HUES6 (cell line): ENCODE data around the gene CDKAL1.
"Not testable (repeated sequence)": the region's sequence is repeated elsewhere in the genome, so short reads cannot be mapped to it uniquely, and the experiment has no call there.

Experiments used
- H3K27ac ChIP-seq: 2 replicates; pipeline ENCODE4 v1.7.0; 2013; ENCODE audit warnings: low read depth, mild to moderate bottlenecking, low read length, inconsistent platforms
- H3K27me3 ChIP-seq: 2 replicates; pipeline ENCODE4 v1.6.1; 2013; ENCODE audit warnings: low read length; ENCODE audit not compliant: control insufficient read depth, insufficient read depth
- H3K36me3 ChIP-seq: 2 replicates; pipeline ENCODE4 v1.6.1; 2013; ENCODE audit warnings: low read length; ENCODE audit not compliant: control insufficient read depth, insufficient read depth
- H3K4me1 ChIP-seq: 2 replicates; pipeline ENCODE4 v1.6.1; 2013; ENCODE audit warnings: low read length; ENCODE audit not compliant: control insufficient read depth, insufficient read depth
- H3K4me3 ChIP-seq: 2 replicates; pipeline ENCODE4 v1.5.1; 2013; ENCODE audit warnings: low read depth, low read length
- H3K9ac ChIP-seq: one replicate; pipeline ENCODE4 v1.6.1; 2013; ENCODE audit warnings: mild to moderate bottlenecking, low read length
- H3K9me3 ChIP-seq: 2 replicates; pipeline ENCODE4 v1.6.1; 2013; ENCODE audit warnings: low read depth, low read length; ENCODE audit not compliant: control insufficient read depth, insufficient read depth

The CDKAL1 gene

GRCh38 chr6:20610636-20611370, 76.5 kb downstream of the CDKAL1 start:
- Histone ChIP-seq H3K9me3 (no peaks in the 10 kb centered on the region), H3K27me3 (no peaks in the 10 kb centered on the region), H3K9ac (no peak overlapping the region), H3K27ac (no peak overlapping the region), H3K4me3 (no peak overlapping the region), H3K36me3 (no peaks in the 10 kb centered on the region), H3K4me1 (peaks cover under 1% of the 10 kb centered on the region; the same call in 1 of the 2 replicates)

- H3K27ac ChIP-seq, result not testable (repeated sequence)
Measured at GRCh38 chr6:20617537-20617936, 83.3 kb downstream of the CDKAL1 start.

GRCh38 chr6:20620043-20620442, 85.8 kb downstream of the CDKAL1 start:
- no peak overlapping the region for H3K27ac ChIP-seq
- H3K36me3 ChIP-seq, result no peaks in the 10 kb centered on the region
- no peaks in the 10 kb centered on the region for H3K27me3 ChIP-seq
- no peaks in the 10 kb centered on the region for H3K4me1 ChIP-seq
- no peak overlapping the region for H3K9ac ChIP-seq
- no peaks in the 10 kb centered on the region for H3K9me3 ChIP-seq
- H3K4me3 ChIP-seq, result no peak overlapping the region

More at GRCh38 chr6:20617537-20617936, 83.3 kb downstream of the CDKAL1 start:
- H3K36me3 ChIP-seq, H3K4me1 ChIP-seq, H3K9ac ChIP-seq, H3K4me3 ChIP-seq, H3K27me3 ChIP-seq, H3K9me3 ChIP-seq: not testable (repeated sequence)

- Histone ChIP-seq H3K27me3 (no peaks in the 10 kb centered on the region), H3K27ac (no peak overlapping the region), H3K36me3 (no peaks in the 10 kb centered on the region), H3K4me3 (no peak overlapping the region), H3K9ac (no peak overlapping the region), H3K9me3 (no peaks in the 10 kb centered on the region), H3K4me1 (peaks cover 7% of the 10 kb centered on the region; the same call in 1 of the 2 replicates)
Measured at GRCh38 chr6:20623761-20624160, 89.5 kb downstream of the CDKAL1 start.

- H3K27ac ChIP-seq, result no peak overlapping the region
Measured at GRCh38 chr6:20626165-20626564, 91.9 kb downstream of the CDKAL1 start.

GRCh38 chr6:20629509-20629908, 95.3 kb downstream of the CDKAL1 start:
- peaks cover 37% of the 10 kb centered on the region for H3K4me1 ChIP-seq
- no peaks in the 10 kb centered on the region for H3K27me3 ChIP-seq
- H3K36me3 ChIP-seq, result no peaks in the 10 kb centered on the region
- no peak overlapping the region for H3K9ac ChIP-seq
- H3K9me3 ChIP-seq, result no peaks in the 10 kb centered on the region
- no peak overlapping the region for H3K4me3 ChIP-seq
- H3K27ac ChIP-seq, result no peak overlapping the region

More at GRCh38 chr6:20626165-20626564, 91.9 kb downstream of the CDKAL1 start:
- H3K27me3 ChIP-seq, result no peaks in the 10 kb centered on the region
- no peak overlapping the region for H3K4me3 ChIP-seq
- no peaks in the 10 kb centered on the region for H3K9me3 ChIP-seq
- peaks cover 31% of the 10 kb centered on the region for H3K4me1 ChIP-seq
- H3K36me3 ChIP-seq, result no peaks in the 10 kb centered on the region
- H3K9ac ChIP-seq, result no peak overlapping the region

- H3K27me3 ChIP-seq, result no peaks in the 10 kb centered on the region
- H3K36me3 ChIP-seq, result no peaks in the 10 kb centered on the region
- no peaks in the 10 kb centered on the region for H3K9me3 ChIP-seq
- H3K4me3 ChIP-seq, result no peak overlapping the region
- peaks cover 37% of the 10 kb centered on the region for H3K4me1 ChIP-seq
- H3K27ac ChIP-seq, result no peak overlapping the region
- no peak overlapping the region for H3K9ac ChIP-seq
Measured at GRCh38 chr6:20630136-20630535, 95.9 kb downstream of the CDKAL1 start.

GRCh38 chr6:20630617-20631548, 96.6 kb downstream of the CDKAL1 start:
- H3K4me1 ChIP-seq, result peaks cover 37% of the 10 kb centered on the region
- H3K9ac ChIP-seq, result no peak overlapping the region
- H3K9me3 ChIP-seq, result no peaks in the 10 kb centered on the region
- H3K27me3 ChIP-seq, result no peaks in the 10 kb centered on the region
- no peak overlapping the region for H3K27ac ChIP-seq
- H3K4me3 ChIP-seq, result no peak overlapping the region
- H3K36me3 ChIP-seq, result no peaks in the 10 kb centered on the region

- no peaks in the 10 kb centered on the region for H3K36me3 ChIP-seq
- H3K4me1 ChIP-seq, result peaks cover 37% of the 10 kb centered on the region
- no peak overlapping the region for H3K27ac ChIP-seq
- H3K27me3 ChIP-seq, result no peaks in the 10 kb centered on the region
- no peak overlapping the region for H3K9ac ChIP-seq
- H3K9me3 ChIP-seq, result no peaks in the 10 kb centered on the region
- H3K4me3 ChIP-seq, result no peak overlapping the region
Measured at GRCh38 chr6:20631549-20631924, 97.3 kb downstream of the CDKAL1 start.

GRCh38 chr6:20632696-20633095, 98.4 kb downstream of the CDKAL1 start:
- no peak overlapping the region for H3K27ac ChIP-seq
- H3K9me3 ChIP-seq, result no peaks in the 10 kb centered on the region
- H3K27me3 ChIP-seq, result no peaks in the 10 kb centered on the region
- no peaks in the 10 kb centered on the region for H3K36me3 ChIP-seq
- no peak overlapping the region for H3K4me3 ChIP-seq
- H3K9ac ChIP-seq, result no peak overlapping the region
- peaks cover 37% of the 10 kb centered on the region for H3K4me1 ChIP-seq
